HG02943 (cell line): ENCODE measurements around the gene DPF3.

ENCODE experiments used
- ATAC-seq: cut with Tn5 transposase; IDR thresholded peaks from one replicate; pipeline ENCODE4 v1.9.1; 2021; ENCODE audit warnings: mild to moderate bottlenecking, low read depth, moderate library complexity; ENCODE audit not compliant: unreplicated experiment

Gene DPF3

DNA sequence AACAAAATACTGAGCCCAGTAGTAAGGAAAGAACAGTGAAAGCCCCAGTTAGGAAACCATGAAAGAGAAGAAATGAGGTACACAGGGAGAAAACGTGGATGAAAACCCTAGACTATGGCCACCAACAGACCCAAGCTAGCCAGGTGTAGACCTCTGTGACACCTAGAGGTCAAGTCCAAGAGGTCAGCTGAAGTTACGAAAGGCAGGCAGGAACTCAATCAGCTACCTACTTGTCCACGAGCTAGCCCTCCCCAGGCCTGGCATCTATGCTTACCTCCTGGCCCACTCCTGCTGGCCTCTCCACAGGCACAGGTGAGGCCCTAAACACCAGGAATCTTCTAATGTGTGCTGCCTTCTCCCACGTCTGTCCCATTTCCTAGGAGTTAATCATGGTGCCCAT is 48.7 kb downstream of the DPF3 start:
- no peak for ATAC-seq

DNA sequence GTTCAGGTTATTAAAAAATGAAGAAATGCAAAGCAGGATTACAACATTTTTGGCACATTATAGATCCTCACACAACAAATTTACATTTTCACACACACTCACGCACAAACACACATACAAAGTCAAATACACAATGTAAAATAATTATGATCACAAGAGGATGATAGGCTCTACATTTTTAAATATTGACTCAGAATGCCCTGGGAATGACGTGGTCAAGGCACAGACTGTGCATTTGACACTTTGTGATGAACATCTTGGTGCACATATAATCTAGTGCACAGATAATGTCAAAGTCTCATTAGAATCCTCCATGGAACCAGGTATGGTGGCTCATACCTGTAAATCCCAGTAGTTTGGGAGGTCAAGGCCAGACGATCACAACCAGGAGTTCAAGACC is 49.4 kb downstream of the DPF3 start:
- no peak for ATAC-seq

DNA sequence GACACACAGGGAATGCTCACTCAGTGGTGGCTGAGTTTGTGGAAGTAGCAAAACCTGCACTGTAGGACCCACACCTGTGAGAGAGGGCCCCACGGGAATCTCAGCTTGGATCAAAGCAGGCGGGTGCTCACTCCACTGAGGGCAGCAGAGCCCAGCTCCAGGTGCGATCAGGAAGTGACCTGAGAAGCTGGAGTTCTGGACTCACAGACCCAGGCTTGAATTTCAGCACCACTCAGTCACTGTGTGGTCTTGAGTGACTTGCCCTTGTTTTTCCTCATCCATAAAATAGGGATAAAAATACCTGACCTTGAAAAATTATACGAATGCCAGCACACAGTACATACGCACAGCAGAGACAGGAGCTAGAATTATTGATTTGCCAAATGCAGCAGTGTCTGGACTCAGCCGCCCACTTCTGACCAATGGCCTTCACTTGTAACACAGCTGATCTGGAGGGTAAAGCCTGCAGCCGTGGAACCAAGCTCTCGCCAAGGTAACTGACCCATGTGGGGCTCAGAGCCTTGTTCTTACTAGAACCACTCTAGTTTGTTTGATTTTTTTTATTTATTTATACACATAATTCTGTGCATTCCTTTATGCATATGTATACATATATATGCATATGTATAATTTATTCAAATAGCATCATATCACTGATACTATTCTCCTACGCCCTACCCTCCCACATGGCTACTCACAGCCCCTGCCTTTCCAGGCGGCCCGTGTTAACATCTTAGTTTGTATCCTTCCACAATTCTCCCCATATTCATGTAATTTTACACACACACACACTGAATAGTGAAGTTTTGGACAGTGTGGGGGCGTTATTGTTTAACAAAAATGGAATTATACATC is 53.9 kb downstream of the DPF3 start:
- no peak for ATAC-seq

DNA sequence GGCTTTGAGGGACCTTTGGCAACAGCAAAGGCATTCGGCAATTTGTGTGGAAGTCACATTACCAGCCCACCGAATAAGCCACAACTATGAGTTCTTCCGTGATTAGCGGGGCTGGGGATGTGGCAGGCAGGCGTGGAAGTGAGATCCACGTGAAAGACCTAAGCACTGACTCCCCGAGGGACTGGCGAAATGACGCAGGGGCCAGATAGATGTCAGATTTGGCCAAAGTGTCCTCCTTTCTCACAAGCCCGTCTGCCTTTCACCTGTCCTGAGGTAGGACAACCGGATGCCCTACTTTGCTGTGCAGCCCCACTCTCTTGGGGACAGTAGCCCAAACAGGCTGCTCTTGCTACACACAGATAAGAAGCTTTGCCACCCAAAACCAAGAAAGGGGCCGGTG is 54.5 kb downstream of the DPF3 start:
- ATAC-seq, result no peak

DNA sequence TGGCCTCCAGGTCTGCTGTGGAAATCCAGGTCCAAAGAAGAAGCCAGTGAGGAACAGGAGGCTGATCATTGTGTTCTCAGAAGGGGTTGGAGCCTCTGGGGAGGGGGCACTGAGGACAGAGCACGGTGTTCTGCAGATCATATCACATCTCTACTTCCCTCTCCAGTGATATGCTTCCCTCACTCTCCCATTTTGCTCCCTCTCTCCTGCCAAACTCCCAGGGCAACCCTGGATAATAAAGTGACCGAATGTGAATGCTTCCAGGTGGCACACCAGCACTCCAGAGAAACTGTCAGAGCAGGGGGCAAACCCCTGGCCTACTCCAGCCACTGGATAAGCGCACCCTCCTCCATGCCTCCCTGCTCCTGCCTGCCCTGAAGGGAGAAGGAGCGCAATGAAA is 57.8 kb downstream of the DPF3 start:
- ATAC-seq, result no peak

DNA sequence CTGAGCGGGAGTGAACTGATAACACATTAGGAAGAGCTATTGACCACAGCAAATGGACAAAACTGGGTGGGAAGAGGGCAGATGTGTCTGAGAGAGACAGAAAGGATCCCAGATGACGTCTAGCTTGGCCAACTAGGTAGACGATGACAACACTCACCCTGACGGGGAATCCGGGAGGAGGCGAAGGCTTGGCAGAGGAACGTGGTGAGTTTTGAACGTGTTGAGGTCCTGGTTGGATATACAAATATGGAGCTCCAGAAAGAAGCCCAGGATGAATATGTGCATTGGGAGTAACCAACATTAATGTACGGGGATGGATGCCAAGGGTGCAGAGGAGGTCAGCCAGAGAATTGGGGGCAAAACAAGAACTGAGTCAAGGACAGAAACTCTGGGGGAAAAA is 60.7 kb downstream of the DPF3 start:
- no peak for ATAC-seq

- ATAC-seq, result no peak
Measured at GRCh38 chr14:72830786-72831594, 62.9 kb downstream of the DPF3 start.

- no peak for ATAC-seq
Measured at GRCh38 chr14:72830356-72830755, 63.5 kb downstream of the DPF3 start.

DNA sequence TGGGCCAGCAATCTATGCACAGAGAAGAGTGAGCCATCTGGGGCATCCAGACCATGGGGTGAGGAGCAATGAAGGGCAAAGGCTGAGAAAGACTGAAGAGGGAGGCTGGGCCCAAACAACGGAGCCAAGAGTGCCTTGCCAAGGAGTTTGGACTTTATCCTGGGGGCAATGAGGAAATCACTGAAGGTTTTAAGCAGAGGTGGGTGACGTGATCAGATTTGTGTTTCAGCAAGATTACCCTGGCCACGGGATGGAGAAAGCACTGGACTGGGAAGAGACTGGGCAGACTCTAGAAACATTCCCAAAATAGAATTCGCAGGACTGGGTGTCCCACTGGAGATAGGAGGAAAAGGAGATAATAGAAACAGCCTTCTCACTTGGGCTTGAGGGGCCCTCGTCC is 65.3 kb downstream of the DPF3 start:
- ATAC-seq, result no peak

- no peak for ATAC-seq
Measured at GRCh38 chr14:72826039-72826438, 67.9 kb downstream of the DPF3 start.

DNA sequence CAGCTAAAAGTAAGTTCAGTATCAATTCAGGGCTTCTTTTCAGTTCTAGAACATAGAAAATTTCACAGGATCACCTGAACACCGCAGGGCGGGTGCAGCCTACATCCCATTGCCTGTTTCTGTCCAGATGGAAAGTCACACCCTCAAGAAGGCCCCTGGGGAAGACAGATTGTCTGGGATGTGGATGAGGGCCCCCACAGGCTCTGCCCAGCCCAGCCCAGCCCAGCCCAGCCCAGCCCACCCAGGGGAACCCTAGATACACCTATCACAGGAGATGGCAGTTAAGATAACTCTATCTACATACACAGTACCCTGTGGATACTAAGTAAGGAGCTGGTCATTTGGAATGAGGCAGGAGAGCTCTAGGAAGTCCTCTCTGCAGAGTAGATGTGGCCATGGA is 68.4 kb downstream of the DPF3 start:
- no peak for ATAC-seq

DNA sequence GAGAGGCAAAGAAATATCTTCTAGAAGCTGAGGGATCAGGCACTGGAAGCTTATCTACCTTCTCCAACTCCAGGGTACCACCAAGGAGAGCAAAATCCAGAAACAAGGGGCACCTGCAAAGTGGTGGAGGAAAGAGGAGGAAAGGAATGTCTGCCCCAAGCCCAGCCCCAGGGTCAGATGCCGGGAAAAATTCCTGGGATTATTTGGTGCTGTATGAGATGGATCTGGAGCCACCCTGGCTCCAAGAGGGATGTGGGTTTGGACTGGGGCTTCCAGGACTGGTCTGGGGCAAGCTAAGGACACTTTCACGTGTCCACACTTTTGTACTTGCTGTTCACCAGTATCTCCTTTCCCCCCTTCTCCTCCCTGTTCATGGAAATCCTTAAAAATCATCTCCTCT is 69.8 kb downstream of the DPF3 start:
- ATAC-seq, result no peak

DNA sequence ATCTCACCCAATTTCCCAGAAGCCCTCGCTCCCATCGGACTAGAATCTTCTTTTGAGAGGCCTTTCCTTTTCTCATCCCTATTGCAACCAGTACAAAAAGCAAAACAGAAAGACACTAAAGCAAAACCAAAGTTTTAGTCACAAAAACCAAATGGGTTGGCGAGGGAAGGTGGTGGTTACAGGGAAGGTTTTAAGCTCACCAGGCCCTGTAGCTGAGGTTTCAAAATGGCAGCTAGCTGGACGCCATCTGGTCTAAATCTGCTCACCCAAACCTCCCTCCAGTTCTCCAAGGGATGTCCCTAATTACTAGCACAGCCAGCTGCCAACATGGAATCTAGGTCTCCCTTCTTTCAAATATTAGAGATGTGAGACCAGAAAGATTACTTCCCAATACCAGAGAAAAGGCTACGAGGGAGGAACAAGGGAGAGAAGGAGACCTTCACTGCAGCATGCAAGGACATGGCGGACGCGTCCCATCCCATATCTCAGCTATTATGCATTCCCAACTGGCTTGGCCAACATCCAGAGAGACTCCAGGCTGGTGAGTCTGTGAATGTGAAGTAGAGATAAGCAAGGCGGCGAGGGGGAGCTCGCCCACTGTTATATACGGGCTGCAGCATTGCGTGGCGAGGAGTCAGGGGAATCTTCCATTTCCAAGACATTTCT is 70.8 kb downstream of the DPF3 start:
- ATAC-seq, result no peak

DNA sequence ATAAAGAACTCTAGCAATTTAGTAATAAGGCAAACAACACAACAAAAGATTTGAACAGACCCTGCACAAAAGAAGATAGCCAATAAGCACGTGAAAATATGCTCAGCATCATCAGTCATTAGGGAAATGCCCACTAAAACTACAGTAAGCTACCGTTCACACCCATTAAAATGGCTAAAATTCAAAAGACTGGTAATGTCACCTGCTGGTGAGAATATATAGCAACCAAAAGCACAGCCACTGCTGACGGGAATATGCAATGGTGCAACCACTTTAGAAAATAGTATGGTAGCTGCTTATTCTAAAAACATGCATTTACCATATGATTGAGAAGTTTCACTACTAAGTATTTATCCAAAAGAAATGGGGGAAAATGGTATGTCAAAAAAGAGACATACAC is 74.9 kb downstream of the DPF3 start:
- ATAC-seq, result no peak

GRCh38 chr14:72816287-72816686 is 77.6 kb downstream of the DPF3 start:
- no peak for ATAC-seq

DNA sequence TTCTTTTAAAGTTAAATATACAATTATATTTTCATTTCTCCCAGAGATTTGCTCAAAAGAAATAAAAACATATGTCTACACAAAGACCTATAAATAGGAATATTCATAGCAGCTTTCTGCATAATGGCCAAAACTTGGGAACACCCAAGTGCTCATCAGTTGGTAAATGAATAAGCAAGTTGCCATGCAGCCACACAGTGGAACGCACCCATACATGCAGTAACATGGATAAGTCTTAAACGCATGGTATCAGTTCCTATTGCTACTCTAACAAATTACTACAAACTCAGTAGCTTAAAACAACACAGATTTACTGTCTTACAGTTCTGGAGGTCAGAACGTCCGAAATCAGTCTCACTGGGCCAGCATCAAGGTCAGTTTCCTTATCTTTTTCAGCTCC is 78.5 kb downstream of the DPF3 start:
- no peak for ATAC-seq

DNA sequence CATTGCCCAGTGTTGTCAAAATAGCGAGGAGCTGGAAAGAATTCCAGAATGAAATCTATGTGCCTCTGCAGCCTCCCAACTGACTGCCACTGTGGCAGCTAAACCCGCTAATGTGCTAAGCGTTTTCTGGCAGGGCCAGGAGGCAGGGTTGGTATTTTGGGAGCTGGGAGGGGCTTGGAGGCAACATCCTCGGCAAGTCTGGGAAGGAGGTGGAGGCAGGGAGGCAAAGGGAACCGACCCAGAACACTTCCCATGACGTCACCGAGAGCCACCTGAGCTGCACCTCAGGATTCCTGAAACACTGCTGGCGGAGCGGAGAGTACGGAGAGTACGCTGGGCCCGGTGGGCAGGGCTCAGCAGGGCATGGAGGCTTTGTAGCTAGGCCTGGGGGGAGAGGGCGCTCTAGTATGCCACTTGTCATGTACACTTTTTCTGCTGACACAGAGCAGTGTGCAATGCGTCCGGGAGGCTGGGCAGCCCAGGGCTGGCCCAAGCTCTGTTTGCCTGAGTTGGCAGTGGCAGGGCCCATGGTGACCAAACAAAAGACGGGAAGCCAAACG is 81.5 kb downstream of the DPF3 start:
- ATAC-seq, result no peak

DNA sequence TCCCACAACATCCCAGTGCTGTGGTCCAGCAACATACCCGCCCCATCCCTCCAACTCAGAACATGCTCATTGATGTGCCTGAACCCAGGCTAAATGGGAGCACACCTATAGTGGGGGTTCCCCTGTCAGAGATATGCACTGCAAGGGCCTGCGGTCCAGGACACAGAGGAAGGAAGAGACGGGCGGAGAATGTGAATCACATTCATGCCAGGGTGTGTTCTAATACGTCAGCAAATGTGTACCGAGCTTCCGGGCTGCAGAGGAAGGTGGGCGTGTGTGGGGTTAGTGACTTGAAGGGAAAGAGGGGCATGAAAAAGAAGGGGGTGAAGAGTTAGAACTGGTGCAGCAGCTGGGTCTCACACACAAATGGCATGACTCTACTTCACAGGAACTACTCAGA is 83.7 kb downstream of the DPF3 start:
- no peak for ATAC-seq

DNA sequence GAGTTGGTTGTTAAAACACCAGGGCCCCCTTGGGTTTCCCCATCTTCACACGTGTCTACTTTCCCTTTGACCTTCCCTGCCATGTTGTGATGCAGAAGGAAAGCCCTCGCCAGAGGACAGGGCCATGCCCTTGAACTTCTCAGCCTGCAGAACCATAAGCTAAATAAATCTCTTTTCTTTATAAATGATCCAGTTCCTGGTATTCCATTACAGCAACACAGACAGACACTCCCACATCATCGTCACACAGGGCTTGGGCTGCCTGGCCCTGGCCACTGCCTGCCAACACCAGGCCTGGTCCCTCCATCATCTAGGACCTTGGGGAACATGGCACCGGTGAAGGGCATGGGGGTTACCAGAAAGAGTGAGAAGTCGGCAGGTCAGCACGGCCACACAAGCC is 84.8 kb downstream of the DPF3 start:
- ATAC-seq, result no peak

DNA sequence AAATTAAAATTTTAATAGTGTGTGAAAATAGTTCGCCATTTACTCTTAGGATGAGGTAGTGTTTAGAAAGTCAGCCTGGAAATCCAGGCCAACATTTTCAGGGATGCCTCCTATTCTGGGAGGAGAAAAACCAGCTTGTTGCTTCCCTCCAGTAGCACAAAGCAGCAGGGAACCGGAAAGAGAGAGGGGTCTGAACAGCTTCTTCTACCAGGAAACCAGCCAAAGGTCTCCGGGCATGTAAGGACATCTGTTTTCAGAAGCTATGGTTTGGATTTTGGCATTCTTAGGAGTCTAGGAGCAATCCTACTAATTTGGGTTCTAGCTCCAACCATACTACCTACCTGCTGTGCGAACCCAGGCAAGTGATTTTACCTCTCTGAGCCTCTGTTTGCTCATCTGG is 85.3 kb downstream of the DPF3 start:
- no peak for ATAC-seq

- ATAC-seq, result no peak
Measured at GRCh38 chr14:72802588-72802946, 91.3 kb downstream of the DPF3 start.
